GM04503 (cell line): Measurements from ENCODE around the gene ECHS1.
"Not testable (repeated sequence)": the region's sequence is repeated elsewhere in the genome, so short reads cannot be mapped to it uniquely, and the experiment has no call there.

Experiments used
- DNase-seq: peaks from one replicate; pipeline ENCODE4 v3.0.0-alpha.2; 2012; ENCODE audit warnings: low read depth

The ECHS1 gene

GRCh38 chr10:133399123-133399601 lies 26.0 kb upstream of the ECHS1 start:
- no peak for DNase-seq

GRCh38 chr10:133397938-133398337 lies 24.8 kb upstream of the ECHS1 start:
- no peak for DNase-seq

- no peak for DNase-seq
Measured at GRCh38 chr10:133396035-133396624, 23.0 kb upstream of the ECHS1 start.

GRCh38 chr10:133394801-133395221 lies 21.7 kb upstream of the ECHS1 start:
- no peak for DNase-seq

GRCh38 chr10:133394064-133394663 lies 21.0 kb upstream of the ECHS1 start, which contains the start of gene MTG1:
MTG1 (plus strand) TSS chr10:133394157; CDS start chr10:133394221, 64 bp downstream.
- peak; percentile 60 for DNase-seq

- no peak for DNase-seq
Measured at GRCh38 chr10:133393401-133394063, 20.4 kb upstream of the ECHS1 start.

GRCh38 chr10:133391761-133392518 lies 18.8 kb upstream of the ECHS1 start:
- no peak for DNase-seq

GRCh38 chr10:133391249-133391635 lies 18.1 kb upstream of the ECHS1 start:
- no peak for DNase-seq

- DNase-seq = no peak
Measured at GRCh38 chr10:133390597-133391248, 17.6 kb upstream of the ECHS1 start.

GRCh38 chr10:133388973-133389818 lies 16.0 kb upstream of the ECHS1 start:
- DNase-seq = no peak

- no peak for DNase-seq
Measured at GRCh38 chr10:133388236-133388972, 15.2 kb upstream of the ECHS1 start.

- DNase-seq = not testable (repeated sequence)
Measured at GRCh38 chr10:133386951-133387350, 13.8 kb upstream of the ECHS1 start.

GRCh38 chr10:133385214-133385613 lies 12.1 kb upstream of the ECHS1 start:
- DNase-seq = no peak

GRCh38 chr10:133384071-133384470 lies 10.9 kb upstream of the ECHS1 start:
- no peak for DNase-seq

GRCh38 chr10:133383551-133383950 lies 10.4 kb upstream of the ECHS1 start:
- no peak for DNase-seq

- no peak for DNase-seq
Measured at GRCh38 chr10:133381036-133381435, 7.9 kb upstream of the ECHS1 start.

GRCh38 chr10:133379801-133380666 lies 6.9 kb upstream of the ECHS1 start:
- DNase-seq = no peak

- no peak for DNase-seq
Measured at GRCh38 chr10:133379152-133379800, 6.1 kb upstream of the ECHS1 start, which contains the start of gene PAOX. PAOX (plus strand) TSS chr10:133379262; CDS start chr10:133379317, 55 bp downstream.
